Spleen (tissue), 7 donors: Measurements from ENCODE around the gene ZNF862.

Experiments
- POLR2A ChIP-seq, 3 donors: fragments of 450-650 bp; IDR thresholded peaks; one replicate each; pipeline ENCODE4 v1.5.1; 2017; ENCODE audit warnings: antibody characterized with exemption in 3 of 3, mild to moderate bottlenecking in 1 of 3
- POLR2AphosphoS5 ChIP-seq, 3 donors: sonication (generic); formaldehyde crosslinking; IDR thresholded peaks; one replicate each; pipeline ENCODE4 v1.5.1; 2017; ENCODE audit warnings: antibody characterized with exemption in 3 of 3
- TF ChIP-seq, protein P1 (sequence below), 11 experiments: fragments of 200-600 bp in 7 of 11; fragments of 450-650 bp in 4 of 11; sonication (generic) in 4 of 11; IDR thresholded peaks in 8 of 11; conservative IDR thresholded peaks in 3 of 11; 1 replicate in 7 of 11; 2 replicates in 4 of 11; pipeline versions ENCODE4 v1.4.0 to v1.8.0; 2016 to 2021; ENCODE audit warnings: antibody characterized with exemption in 11 of 11, inconsistent platforms in 4 of 11, mild to moderate bottlenecking in 1 of 11
- donor health status: DM: no; HTN: no; CAD: no; lungs with moderate emphysema.
- donor health status: DM: no; HTN: no; CAD: no.
- donor health status: DM: no; HTN: no; CAD: no.

DNA sequence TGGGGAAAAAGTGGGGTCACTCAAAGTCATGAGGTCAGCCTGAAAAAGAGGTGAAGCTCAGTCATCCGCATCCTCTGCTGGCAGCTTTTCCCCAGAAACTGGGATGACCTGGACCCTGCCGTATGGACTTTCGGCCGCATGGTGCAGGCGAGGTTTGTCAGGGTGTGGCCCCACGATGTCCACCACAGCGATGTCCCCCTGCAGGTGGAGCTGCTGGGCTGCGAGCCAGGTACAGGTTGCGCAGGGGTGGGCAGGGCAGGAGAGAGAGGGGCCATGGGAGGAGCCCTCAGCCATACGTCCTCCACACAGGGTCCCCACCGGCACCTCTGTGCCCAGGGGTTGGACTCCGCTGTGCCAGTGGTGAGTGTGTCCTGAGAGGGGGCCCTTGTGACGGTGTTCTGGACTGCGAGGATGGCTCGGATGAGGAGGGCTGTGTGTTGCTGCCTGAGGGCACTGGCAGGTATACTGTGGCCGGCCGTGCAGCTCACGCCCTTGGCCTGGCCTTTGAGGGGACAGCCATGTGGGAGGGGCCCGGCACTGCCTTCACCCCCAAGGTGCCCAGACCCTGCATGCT lies 41.8 kb upstream of the ZNF862 start:
- TF ChIP-seq, protein P1, sequence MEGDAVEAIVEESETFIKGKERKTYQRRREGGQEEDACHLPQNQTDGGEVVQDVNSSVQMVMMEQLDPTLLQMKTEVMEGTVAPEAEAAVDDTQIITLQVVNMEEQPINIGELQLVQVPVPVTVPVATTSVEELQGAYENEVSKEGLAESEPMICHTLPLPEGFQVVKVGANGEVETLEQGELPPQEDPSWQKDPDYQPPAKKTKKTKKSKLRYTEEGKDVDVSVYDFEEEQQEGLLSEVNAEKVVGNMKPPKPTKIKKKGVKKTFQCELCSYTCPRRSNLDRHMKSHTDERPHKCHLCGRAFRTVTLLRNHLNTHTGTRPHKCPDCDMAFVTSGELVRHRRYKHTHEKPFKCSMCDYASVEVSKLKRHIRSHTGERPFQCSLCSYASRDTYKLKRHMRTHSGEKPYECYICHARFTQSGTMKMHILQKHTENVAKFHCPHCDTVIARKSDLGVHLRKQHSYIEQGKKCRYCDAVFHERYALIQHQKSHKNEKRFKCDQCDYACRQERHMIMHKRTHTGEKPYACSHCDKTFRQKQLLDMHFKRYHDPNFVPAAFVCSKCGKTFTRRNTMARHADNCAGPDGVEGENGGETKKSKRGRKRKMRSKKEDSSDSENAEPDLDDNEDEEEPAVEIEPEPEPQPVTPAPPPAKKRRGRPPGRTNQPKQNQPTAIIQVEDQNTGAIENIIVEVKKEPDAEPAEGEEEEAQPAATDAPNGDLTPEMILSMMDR (IDR thresholded peaks at IDR 0.05 in 8 of 11, conservative IDR thresholded peaks at IDR 0.05 in 3 of 11), result no peak
- TF ChIP-seq POLR2A (IDR thresholded peaks at IDR 0.05) (no peak), POLR2AphosphoS5 (IDR thresholded peaks at IDR 0.05) (no peak)
